ENCODE measurements around the gene CNOT3. TPM values are rescaled to one million over a fixed set of nuclear protein-coding genes. Genes with fewer than 3 reads are reported as not detected.
A peak's percentile ranks its signal among the peaks of the same experiment; 100 is the strongest.

CNOT3 gene
- total RNA-seq, 3 donors from 2014 or later = 14.6 to 23.4 (median 22.9) TPM

DNA sequence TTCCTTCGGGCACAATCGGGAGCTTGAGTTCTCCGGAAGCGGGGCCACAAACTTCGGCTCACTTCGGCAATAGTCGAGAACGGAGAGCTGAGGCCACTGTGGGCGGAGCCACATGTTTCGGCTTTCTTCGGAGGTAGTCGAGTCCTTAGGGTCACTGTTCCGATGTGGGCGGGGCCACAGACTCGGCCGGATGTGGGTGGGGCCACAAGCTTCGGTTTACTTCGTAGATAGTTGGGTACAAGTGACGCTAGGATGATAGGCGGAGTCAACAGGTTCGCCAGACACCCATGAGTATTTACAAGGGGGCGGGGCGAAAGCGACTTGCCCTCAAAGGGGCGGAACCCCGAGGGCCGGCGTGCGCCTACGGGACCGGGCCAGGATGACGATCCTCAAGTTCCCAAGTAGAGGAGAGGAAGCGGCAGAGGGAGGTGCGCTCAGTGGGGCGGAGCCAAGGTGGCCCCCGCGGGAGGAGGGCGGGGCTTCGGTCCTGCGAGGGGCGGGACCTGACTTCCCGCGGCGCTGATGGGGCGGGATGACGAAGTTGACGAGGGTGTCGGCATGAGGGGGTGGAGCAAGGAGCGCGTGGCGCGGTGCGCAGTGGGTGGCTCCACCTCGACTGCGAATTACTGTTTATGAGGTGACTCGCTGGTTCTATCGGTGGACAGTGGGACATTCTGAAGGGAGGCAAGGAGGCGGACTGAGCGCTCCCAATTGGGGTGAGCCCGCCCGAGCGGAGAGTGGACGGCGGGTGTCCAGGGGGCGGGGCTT, 52.4 kb downstream of the CNOT3 start:
- Histone ChIP-seq H3K27ac (peak overlapping the region; percentile 96 to 99), H3K36me3 (no peaks in the 10 kb centered on the region), H3K4me3 (peak overlapping the region; percentile 65 to 93 (median 70)), H3K27me3 (no peaks in the 10 kb centered on the region), H3K4me1 (peaks cover 0 to 17% of the 10 kb centered on the region in 2 donors), H3K9me3 (no peaks in the 10 kb centered on the region)
- intact Hi-C loops (cut with DNase I; ENCODE audit: low total_unique reads) = no loop called here
- peak; percentile 100 for DNase-seq (ENCODE audit: low spot score in 2 of 2)
- peak; percentile 73 for TF ChIP-seq POLR2A (IDR thresholded peaks at IDR 0.05)
- no peak for TF ChIP-seq CTCF (IDR thresholded peaks at IDR 0.05)
- peak; percentile 90 to 97 (median 96) for TF ChIP-seq POLR2AphosphoS5 (IDR thresholded peaks at IDR 0.05)

DNA sequence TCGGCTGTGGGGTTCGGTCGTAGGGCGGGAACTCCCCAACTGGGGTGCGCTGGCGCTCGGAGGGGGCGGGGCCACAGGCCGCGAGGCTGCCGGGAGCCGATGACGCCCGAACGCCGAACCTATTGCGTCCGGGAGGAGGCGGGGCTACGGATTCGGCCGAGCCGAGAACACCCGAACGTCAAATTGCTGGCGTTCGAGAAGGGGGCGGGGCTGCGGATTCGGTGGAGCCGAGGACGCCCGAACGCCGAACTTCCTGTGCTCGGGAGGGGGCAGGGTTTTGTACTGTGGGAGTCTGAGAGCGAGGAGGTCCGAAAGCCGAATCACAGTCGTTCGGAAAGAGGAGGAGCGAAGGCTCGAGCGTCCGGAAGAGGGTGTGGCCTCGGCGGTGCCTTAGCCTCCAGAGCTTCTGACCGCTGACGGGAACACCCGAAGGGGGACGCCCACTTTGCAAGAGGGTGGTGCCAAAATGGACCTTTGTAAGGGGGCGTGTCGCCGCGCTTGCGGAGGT, 53.0 kb downstream of the CNOT3 start:
- no peaks in the 10 kb centered on the region for H3K36me3 ChIP-seq
- TF ChIP-seq CTCF (IDR thresholded peaks at IDR 0.05) = no peak
- TF ChIP-seq POLR2A (IDR thresholded peaks at IDR 0.05) = no peak
- TF ChIP-seq POLR2AphosphoS5 (IDR thresholded peaks at IDR 0.05) = no peak
- peak; percentile 99 to 100 for DNase-seq (ENCODE audit: low spot score in 2 of 2)
- peak overlapping the region; percentile 65 to 93 (median 70) for H3K4me3 ChIP-seq
- H3K4me1 ChIP-seq = peaks cover 0 to 17% of the 10 kb centered on the region in 2 donors
- H3K9me3 ChIP-seq = no peaks in the 10 kb centered on the region
- no peaks in the 10 kb centered on the region for H3K27me3 ChIP-seq
- H3K27ac ChIP-seq = peak overlapping the region; percentile 96 to 99
- intact Hi-C loops (cut with DNase I; ENCODE audit: low total_unique reads) = no loop called here

DNA sequence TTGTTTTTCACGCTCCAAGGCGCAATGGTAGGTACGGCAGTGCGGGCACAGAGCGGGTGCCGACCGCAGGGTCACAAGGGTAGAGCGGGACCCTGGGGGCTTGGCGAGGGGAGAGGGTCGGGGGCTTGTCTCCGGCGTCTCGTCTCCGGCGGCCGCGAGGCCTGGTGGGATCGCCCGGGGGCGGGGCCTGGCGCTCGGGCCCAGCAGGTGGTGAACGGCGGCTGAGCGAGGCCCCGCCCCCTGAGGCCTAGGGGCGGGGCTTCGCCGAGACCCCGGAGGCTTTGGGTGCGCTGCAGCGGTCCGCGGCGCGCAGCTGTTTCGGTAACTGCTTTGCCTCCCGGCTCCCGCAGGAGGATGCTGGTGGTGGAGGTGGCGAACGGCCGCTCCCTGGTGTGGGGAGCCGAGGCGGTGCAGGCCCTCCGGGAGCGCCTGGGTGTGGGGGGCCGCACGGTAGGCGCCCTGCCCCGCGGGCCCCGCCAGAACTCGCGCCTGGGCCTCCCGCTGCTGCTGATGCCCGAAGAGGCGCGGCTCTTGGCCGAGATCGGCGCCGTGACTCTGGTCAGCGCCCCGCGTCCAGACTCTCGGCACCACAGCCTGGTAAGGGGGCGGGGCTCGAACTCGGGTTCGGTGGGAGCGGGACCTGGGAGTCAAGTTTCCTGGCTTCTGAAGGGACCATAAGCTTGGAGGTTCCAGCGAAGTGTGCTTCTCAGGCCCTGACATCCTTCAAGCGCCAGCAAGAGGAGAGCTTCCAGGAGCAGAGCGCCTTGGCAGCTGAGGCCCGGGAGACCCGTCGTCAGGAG, 53.6 kb downstream of the CNOT3 start, which contains the start of gene TSEN34:
Gene TSEN34 (plus strand): TSS at position 298 of the 800 bp plus-strand sequence. CDS start 57 bp downstream, at position 355.
- TF ChIP-seq CTCF (IDR thresholded peaks at IDR 0.05) (peak in 1 of 3 donors; percentile 22), POLR2A (IDR thresholded peaks at IDR 0.05) (no peak), POLR2AphosphoS5 (IDR thresholded peaks at IDR 0.05) (peak; percentile 50 to 57 (median 54))
- Histone ChIP-seq H3K36me3 (no peaks in the 10 kb centered on the region), H3K4me1 (peaks cover 0 to 17% of the 10 kb centered on the region in 2 donors), H3K27me3 (no peaks in the 10 kb centered on the region), H3K4me3 (peak within 1 kb of the TSS; percentile 65 to 93 (median 70)), H3K9me3 (no peaks in the 10 kb centered on the region), H3K27ac (peak within 1 kb of the TSS; percentile 96 to 99)
- DNase-seq (ENCODE audit: low spot score in 2 of 2) = peak in 1 of 2 donors; percentile 56
- intact Hi-C loops (cut with DNase I; ENCODE audit: low total_unique reads) = no loop called here

GRCh38 chr19:54191811-54192453, 54.4 kb downstream of the CNOT3 start:
- intact Hi-C loops (cut with DNase I; ENCODE audit: low total_unique reads) = no loop called here
- Histone ChIP-seq H3K36me3 (no peaks in the 10 kb centered on the region), H3K4me3 (peak overlapping the region; percentile 65 to 93 (median 70)), H3K27ac (peak overlapping the region; percentile 96 to 99), H3K27me3 (no peaks in the 10 kb centered on the region), H3K4me1 (peaks cover 0 to 17% of the 10 kb centered on the region in 2 donors), H3K9me3 (no peaks in the 10 kb centered on the region)
- no peak for TF ChIP-seq POLR2A (IDR thresholded peaks at IDR 0.05)
- TF ChIP-seq CTCF (IDR thresholded peaks at IDR 0.05) = no peak
- TF ChIP-seq POLR2AphosphoS5 (IDR thresholded peaks at IDR 0.05) = no peak
- no peak for DNase-seq (ENCODE audit: low spot score in 2 of 2)

All from breast epithelium (tissue), 4 donors.